GF-D8 (cell line): ENCODE results near the gene NXN.

Source experiments
- DNase-seq: peaks from one replicate; lab custom pipeline; 2025; lab: John Stamatoyannopoulos, UW

NXN gene

DNA sequence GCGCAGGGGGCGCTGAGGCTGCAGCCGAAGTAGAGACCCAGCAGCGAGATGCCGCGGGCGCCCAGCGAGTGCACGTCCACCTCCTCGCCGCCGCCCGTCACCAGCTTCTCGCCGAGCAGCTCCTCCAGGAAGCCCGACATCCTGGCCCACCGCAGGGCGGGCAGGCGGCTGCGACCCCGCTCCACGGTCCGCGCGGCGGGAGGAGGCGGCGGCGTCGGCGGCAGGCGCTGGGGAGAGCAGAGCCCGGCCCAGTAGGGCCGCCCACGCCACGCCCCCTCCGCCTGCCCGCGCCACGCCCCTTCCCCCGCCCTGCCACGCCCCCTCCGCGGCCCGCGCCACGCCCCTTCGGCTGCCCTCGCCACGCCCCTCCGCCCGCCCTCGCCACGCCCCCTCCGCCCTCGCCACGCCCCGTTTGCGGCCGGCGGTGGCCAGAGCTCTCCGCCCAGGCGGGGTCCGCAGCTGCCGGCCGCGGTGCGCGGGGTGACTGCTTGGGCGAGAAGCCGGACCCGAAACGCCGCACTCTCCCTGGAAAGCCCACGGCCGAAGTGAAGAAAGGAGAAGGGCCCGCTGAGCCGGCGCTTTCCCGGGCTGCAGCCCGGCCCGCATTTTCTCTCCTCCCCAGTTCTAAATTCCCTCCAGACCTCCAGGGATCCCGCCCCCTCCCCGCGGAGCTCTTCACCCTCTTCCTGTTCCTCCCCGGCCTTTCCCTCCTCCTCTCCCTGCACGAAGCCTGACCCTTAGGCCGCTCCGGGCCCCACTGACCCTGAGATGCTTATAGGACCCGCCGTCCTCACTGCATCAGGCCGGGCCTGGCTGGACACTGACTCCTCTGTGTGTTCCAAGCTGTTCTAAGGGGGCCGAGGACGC is at the start of gene NXN:
Gene NXN (minus strand): TSS at position 238 of the 867 bp plus-strand sequence.
- DNase-seq = no peak

DNA sequence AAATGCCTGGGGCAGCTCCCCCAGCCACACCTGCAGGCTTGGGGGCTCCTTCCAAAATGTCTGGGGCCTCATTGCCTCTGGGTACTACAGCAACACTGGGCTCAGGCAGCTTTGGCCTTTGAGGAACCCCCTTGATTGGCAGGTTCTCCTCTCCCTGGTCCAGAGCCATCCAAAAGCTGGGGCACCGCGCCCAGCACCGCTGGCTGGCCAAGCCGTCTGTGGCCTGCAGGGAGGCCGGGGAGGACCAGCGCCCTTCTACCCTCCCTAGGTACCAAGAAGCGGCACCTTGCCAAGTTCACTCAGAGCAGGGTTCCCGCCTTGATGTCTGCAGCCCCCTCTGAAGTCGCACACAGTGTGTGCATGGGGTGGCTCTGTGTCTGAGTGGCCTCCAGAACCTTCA is 47.5 kb upstream of the NXN start:
- DNase-seq = no peak

DNA sequence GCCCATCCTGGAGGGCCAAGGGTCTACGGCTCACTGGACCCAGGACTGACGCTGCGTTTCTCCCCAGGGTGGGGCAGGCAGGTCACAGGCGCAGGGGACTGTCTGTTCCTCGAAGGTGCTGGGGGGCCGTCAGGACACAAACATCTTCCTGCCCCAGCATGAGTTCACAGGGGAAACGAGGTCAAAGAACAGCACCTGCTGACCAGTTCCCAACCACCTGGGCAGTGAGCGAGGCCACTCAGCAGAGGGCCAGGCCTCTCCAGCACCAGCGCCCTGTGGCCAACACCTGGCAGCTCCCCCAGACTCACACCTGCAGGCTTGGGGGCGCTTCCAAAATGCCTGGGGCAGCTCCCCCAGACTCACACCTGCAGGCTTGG is 47.0 kb upstream of the NXN start:
- DNase-seq = no peak

DNA sequence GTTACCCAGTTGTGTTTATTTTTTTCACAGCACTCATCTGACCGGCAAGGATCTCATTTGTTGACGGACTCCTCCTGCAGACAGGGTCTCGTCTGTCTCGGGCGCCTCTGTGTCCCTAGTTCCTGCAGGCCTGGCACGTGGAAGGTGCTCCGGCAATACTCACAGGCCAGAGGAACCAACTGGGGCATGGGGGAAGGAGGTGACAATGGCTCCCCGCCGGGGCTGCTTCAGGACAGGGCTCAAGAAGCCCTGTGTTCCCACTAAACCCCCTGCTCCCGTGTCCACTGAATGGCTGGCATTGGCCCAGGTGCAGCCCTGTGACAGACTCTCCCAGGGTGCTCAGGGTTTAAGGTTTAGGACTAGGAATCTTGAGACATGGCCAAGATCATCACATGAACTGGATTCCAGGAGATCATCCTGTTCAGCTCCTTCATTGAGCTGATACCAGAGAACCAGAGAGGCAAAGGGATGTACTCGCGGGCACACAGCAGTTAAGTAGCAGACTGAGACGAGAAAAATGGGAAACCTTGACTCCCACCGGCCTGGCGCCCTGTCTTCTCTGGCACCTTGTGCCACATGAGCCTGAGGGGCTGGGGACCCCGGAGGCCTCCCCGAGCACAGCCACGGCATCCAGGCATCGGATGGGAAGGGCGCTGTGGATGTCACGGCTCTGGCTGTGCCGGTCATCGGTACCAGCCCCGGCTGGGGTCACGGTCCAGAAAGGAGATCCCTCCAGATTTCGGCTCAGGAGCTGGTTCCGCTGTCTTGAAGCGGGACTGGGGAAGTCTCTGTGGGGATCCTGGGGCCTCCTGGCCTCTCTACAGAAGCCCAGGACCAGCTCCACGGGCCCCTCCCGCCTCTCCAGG is 46.4 kb upstream of the NXN start:
- no peak for DNase-seq

DNA sequence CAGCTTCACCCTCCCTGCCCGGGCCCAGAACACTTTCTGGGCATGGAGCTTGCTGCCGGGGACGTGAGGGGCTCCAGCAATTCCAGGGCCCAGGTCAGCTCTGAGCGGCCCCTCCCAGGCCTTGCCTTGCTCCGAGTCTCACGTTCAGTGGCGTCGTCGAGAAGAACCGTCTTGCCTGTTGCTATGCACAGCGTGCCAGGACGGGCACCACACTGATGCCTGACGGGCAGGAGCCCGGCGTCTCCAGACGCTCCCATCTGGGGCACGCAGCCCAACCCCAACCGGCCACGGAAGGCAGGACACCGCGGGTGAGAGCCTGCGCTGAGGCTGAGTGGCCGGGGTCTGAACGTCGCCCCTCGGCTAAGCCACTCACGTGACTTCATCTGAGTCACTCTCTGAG is 44.5 kb upstream of the NXN start:
- no peak for DNase-seq

DNA sequence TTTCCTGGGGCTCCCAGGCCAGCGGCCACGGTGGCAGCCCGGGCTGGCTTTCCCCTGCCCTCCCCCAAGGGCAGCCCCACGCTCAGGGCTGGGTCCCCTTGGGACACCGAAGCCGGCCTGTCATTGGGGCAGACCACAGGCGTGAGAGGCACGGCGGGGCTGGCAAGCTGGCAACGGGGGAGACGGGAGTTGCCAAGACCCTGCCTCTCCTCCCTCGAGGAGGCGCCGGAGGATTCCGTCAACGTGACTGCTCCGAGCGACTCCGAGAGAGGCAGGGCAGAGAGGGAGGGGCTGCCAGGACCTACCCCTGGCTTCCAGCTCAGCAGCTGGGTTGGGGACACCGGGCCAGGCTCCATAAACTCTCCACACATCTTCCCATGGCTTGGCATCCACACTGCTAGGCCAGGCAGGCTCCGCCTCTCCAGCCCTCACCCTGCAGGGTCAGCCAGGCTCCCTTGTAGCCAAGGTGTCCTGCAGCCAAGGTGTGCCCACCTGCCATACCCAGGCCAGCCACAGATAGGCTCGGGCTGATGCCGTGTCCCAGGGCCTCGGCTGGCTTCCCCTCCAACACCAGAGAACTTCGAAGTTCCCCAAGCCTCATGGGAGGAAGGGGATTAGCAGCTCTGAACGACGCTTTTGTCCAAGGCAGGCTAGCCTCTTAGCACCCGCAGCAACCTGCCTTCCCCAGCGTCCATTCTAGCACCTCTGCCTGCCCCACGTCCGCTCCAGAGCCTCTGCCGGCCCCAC is 42.9 kb upstream of the NXN start:
- DNase-seq = no peak

DNA sequence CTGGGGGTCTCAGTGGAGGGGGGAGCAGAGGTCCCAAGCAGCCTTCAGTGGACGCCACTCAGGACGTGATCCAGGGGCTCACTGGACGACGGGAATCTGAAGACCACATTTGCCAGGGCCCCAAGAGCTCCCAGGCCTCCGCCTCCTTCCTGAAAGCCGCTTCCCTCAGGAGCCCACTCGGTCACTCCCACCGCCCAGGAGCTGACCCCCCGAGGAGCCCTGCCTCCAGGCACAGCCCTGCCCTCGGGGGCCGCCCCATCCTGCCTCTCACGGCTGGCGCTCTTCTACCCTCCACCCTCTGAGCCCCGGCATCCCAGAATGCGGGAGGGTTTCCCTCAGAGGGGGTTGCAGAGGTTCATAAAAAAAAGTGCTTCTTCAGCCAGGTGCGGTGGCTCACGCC is 41.6 kb upstream of the NXN start:
- DNase-seq = no peak

DNA sequence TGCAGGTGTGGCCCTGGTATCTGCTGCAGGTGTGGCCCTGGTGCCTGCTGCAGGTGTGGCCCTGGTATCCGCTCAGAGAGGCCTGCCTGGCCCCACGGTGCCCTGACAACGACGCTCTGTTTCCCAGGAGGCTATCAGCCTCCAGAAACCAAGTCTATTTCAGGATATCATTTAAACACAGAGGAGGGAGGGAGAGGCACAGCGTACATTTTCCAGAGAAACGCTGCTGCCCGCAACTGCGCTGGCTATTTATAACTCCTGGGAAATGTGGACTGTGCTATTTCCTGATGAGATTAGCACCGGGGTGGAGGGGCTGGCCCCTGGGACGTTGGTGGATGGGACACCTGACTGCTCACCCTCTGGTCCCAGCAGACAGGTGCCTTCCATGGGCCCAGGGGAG is 39.9 kb upstream of the NXN start:
- no peak for DNase-seq

DNA sequence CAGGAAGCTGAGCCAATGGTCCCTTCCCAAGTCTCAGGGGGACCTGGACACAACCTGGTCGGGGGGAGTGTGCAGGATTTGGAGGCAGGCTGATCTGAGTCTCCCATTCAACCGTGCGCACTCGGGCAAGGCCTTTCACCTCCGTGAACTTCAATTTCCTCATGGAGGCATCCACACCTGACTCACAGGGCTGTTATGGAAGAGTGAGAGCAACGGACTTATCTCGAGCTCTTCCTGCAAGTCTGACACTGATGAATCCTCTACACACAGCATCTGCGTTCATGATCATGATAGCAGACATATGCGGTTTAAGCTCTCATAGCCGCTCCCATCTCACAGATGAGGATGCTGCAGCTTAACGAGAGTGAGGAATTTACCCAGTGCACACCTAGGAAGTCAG is 39.0 kb upstream of the NXN start:
- DNase-seq = no peak

DNA sequence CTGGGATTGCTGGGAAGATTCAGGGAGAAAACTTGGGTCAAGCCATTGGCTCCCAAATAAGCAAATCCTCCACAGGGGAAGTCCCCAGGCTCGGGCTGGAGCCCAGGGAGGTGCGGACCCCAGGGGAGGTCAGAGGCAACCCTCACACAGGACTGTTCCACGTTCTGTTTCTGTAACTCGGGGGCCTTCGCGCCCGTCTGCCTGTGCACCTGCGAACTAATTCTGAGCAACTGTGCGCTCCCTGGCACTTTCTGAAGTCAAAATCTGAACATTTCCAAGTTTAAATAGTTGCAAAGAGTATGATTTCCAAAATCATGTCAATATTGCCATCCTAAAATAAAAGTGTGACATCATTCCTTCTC is 34.1 kb upstream of the NXN start:
- no peak for DNase-seq

DNA sequence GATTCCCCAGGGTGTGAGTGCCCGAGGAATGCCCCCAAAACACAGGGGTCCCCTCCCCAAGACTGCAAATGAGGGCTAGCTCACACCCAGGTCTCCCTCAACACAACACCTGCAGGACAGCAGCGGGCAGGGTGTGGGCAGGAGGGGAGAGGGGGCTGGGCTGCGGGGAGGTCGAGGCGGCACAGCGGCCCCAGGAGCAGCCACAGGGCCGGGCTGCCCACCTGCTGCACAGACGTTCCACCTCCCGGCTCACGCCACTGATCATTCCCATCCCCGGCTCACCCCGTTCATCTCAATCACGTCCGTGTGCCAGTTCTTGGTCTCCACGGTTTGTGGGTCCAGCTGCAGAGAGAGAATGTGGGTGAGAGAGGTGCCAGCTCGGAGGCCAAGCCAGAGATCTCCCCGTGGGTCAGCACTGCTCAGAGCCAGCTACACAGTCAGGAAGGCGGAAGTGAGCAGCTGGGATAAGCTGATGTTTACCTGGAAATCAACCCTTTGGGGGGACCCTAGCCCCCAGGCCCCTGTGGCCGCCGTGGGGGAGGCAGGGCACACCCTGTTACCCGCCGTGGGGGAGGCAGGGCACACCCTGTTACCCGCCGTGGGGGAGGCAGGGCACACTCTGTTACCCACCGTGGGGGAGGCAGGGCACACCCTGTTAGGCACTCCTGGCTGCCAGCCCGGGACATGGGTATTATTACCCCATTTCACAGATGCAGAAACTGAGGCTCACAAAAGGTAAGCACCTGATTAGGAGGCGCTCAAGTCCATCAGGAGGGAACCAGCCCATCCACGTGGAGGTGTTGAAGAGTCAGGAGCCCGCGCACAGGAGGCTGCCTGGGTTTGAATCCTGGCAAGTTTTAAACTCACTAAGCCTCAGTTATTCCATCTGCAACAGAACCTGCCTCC is 33.5 kb upstream of the NXN start:
- DNase-seq = no peak

DNA sequence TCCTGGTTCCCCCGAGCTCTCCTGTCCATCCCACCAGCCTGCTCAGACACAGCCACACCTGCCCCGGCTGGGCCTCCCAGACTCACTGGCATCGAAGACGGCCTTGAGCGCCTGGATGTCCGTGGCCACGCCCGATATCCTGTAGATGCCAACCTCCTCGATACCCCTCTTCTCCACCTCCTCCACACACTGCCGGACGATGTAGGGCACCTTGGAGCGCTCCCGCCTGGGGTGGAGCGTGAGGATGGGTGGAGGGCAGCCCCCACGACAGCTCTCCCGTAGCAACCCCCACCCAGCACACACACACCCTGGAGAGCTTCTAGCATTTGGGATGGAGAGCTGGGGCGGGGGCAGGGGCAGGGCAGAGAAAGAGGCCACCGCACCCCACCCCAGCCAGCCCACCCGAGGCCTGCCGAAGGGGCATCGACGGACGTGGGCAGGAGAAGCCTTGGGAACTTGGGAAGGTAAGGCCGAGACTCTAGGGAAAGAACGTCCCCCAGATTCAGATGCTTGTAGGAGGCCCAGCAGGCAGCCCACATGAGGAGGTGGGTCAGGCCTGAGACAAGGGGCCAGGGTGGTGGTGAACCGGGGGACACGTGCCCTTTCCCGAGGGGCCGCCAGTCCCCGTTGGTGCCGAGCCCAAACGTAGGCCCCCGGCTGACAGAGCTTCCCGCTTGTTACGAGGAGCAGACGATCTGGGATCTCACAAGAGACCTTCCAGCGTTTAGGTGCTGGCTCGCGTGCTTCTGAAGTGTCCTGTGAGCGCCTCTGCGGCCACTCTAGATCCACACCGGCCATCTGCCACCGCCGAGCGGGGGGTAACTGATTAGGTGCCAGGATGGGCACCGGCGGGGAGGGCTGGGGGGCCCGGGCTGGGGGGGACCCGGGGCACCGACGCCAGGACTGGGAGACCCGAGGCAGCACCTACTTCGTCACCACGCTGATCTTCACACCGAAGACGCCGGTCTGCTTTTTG is 32.5 kb upstream of the NXN start:
- no peak for DNase-seq

DNA sequence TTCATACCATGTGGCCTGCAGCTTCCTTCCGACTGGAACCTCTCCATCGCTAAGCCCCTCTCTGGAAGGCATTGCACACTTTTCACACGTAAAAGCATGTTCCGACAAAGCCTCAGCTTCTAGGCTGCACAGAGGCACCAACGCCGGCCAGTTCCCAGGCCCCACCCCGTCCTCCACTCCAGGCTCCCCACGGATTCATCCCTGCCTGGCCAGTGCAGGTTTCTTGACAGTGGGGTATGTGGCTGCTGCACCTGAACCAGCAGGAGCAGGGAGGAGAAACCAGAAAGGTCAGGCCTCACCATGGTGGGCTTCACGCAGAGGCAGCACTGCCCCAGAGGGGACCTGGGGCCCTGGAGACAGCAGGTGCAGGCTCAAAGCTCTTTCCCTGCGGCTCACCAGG is 31.6 kb upstream of the NXN start:
- no peak for DNase-seq

DNA sequence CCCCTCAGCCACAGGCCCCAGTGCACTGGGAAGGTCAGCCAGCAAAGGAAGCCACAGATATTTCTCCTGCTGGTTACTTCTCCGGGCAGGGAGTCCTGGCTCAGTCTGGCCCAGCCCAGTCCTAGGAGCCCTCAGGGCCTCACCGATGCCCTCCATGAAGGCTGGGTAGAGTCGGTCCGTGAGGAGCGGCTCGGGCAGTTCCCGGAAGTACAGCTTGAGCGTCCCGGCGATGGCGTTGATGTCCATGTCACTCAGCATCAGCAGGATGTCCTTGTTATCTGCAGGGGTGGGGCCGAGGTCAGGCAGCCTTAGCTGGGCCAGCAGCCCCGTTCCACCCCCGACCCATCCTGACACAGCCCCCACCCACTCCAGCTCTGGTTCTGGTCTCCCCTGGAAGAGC is 31.0 kb upstream of the NXN start:
- no peak for DNase-seq

DNA sequence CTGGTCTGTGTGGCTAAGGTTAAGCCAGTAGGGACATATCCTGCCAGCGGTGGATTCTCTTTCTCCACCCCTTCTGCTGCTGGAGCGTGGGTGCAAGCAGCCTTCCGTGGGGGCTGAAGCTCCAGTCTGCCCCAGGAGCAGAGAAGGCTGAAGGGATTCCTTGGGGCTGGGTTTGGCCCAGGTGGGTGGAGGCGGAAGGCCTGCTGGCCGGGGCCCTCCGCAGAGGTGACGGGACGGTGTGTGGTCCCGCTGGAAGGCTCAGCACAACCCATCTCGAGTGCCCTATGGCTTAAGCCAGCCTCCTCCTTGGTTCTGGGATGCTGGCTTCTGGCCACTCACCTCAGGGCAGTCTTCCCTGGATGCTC is 30.5 kb upstream of the NXN start:
- no peak for DNase-seq

DNA sequence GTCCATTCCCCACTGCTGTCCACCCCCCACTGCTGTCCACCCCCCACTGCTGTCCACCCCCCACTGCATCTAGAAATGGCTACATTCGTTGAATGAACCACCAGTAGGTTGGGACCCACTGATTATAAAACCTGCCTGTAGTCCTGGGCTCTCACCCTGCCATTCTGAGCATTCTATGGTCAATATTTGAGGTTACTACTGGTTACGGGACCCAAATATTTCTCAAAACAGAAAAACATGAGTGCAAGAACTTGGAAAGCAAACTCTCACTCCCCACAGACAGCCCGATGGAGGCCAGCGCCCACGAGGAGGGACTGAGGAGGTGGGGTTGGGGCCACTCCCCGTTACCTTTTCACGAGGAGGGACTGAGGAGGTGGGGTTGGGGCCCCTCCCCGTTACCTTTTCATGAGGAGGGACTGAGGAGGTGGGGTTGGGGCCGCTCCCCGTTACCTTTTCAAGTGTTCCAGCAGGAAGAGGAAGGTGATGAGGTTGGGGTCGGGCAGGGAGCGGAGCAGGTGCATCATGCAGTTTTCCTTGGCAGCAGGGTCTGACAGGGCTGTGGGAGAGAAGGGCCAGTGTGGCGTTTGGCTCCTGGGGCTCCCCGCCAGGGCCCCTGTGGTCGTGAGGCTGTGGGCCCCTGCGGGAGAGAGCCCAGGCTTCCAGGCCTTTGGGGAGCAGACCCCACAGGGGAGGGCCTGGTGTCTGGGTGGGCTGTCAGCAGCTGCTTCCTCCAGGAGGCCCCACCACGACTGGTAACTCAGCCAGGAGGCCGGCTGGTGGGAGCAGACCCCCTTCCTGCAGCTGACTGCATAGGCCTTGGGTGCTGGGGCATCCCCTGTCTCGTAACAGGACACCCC is 29.9 kb upstream of the NXN start:
- no peak for DNase-seq

DNA sequence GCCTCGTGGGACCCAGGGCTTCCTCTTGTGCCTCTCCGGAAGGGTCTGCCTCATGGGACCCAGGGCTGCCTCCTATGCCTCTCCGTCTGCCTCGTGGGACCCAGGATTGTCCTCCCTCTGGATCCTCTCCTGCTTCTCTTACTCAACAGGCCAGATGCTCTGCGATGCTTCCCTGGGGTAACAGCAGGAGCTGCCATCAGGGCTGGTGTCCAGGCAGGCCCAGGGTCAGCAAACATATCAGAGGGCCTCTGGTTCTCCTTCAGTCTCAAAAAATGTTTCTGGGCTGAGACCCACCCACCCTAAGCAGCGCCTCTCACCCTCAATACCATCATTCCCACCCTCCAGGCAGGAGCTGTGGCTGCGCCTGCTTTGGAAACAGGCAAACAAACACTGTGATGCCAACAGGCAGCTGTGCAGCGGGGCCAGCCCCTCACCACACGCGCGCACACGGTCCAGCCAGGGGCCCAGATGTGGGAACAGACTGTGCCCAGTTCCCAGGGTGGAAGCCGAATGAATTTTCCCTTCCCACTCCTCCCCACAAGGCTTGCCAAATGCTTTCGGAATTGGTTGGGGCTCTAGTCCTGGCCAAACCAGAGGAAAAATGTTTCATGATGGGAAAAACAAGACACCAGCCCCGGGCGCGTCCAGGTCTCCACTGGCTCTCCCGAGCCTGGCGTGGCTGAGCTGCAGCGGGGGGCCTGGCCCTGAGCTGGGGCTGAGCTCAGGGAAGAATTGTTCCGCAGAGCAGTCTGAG is 28.6 kb upstream of the NXN start:
- DNase-seq = no peak

DNA sequence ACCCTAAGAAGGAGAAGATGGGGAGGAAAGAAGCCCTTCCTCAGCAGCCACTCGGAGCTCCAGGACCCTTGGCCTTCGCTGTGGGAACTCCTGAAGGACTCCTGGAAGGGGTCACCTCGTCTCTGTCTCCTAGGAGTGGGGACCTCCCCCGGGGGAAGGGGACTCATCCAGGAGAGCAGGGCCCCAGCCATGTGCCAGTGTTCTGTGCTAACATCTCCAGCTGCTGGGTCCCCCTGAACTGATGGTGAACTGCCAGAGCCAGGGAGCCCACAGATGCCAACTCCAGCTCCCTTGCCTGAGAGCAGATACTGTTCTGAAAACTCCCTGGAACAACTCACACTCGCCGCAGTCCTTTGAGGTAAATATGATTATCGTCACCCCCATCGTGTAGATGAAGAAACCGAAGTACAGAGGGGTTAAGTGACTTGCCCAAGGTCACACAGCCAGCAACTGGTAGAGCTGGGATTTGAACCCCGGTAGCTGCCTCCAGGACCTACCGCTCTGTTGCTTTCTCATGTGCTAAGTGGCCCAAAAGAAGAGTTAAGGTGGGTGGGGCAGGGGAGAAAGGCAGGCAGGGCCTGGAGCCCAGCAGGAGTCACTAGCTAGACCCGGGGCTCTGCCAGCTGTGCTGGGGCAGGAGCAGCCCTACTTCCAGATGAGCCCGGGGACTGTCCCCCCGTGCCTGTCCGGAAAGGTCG is 27.9 kb upstream of the NXN start:
- no peak for DNase-seq
